NCI-H510A treated with DMSO at 0.1 percent for 48 hours (cell line): ENCODE data around the gene FMOD.
"Not testable (repeated sequence)": the region's sequence is repeated elsewhere in the genome, so short reads cannot be mapped to it uniquely, and the experiment has no call there.

ENCODE experiments used
- DNase-seq: peaks from one replicate; lab custom pipeline; 2025; lab: John Stamatoyannopoulos, UW

Gene FMOD

GRCh38 chr1:203306089-203306964 is 44.6 kb downstream of the FMOD start:
- DNase-seq: peak; percentile 33

- DNase-seq: no peak
Observed at GRCh38 chr1:203305809-203306088, 45.2 kb downstream of the FMOD start.

GRCh38 chr1:203304919-203305808 is 45.8 kb downstream of the FMOD start, which contains the start of gene BTG2:
Gene BTG2, plus strand, starts transcription at chr1:203305519. Its CDS starts 88 bp downstream, at chr1:203305607.
- DNase-seq: peak; percentile 95

- DNase-seq: no peak
Observed at GRCh38 chr1:203304391-203304918, 46.5 kb downstream of the FMOD start.

GRCh38 chr1:203302894-203303293 is 48.0 kb downstream of the FMOD start:
- DNase-seq: no peak

GRCh38 chr1:203302456-203302855 is 48.5 kb downstream of the FMOD start:
- no peak for DNase-seq

GRCh38 chr1:203301331-203301668 is 49.6 kb downstream of the FMOD start:
- no peak for DNase-seq

- no peak for DNase-seq
Observed at GRCh38 chr1:203300441-203301330, 50.2 kb downstream of the FMOD start.

GRCh38 chr1:203299719-203300429 is 51.0 kb downstream of the FMOD start:
- not testable (repeated sequence) for DNase-seq

- DNase-seq: no peak
Observed at GRCh38 chr1:203299169-203299568, 51.8 kb downstream of the FMOD start.

GRCh38 chr1:203296460-203297073 is 54.4 kb downstream of the FMOD start:
- no peak for DNase-seq

- DNase-seq: no peak
Observed at GRCh38 chr1:203295796-203296195, 55.1 kb downstream of the FMOD start.

GRCh38 chr1:203291201-203292096 is 59.5 kb downstream of the FMOD start:
- peak; percentile 80 for DNase-seq
